Measurements from ENCODE around the gene POLR1A. TPM values are rescaled to one million over a fixed set of nuclear protein-coding genes. Genes with fewer than 3 reads are reported as not detected.

The POLR1A gene
- total and polyA plus RNA-seq, 4 donors = 5.5 to 39.1 (median 9.7) TPM

GRCh38 chr2:85988175-85988913 lies 117.3 kb downstream of the POLR1A start:
- peaks cover 0 to 5% (median 0%) of the 10 kb centered on the region in 5 donors for H3K4me1 ChIP-seq (ENCODE audit: control insufficient read depth in 5 of 5, insufficient read depth in 5 of 5, low read length in 5 of 5)
- H3K36me3 ChIP-seq (ENCODE audit: control insufficient read depth in 4 of 4, insufficient read depth in 4 of 4, low read length in 4 of 4) = no peaks in the 10 kb centered on the region
- no peak overlapping the region for H3K4me3 ChIP-seq
- H3K27me3 ChIP-seq (ENCODE audit: control insufficient read depth in 3 of 3, insufficient read depth in 3 of 3, low read length in 2 of 3) = no peaks in the 10 kb centered on the region
- no peak for TF ChIP-seq CTCF (IDR thresholded peaks at IDR 0.05; ENCODE audit: control extremely low read depth, extremely low read depth)
- ATAC-seq (ENCODE audit: insufficient read depth, low FRiP score) = peak; percentile 43
- peak in 1 of 3 donors; percentile 38 for DNase-seq
- WGBS, 2 donors = 80 to 82% methylated on average over 10 of the region's 10 CpGs
- peak overlapping the region in 1 of 2 donors; percentile 40 for H3K27ac ChIP-seq (ENCODE audit: low read depth in 1 of 2, low read length in 1 of 2)
- H3K9me3 ChIP-seq (ENCODE audit: control insufficient read depth in 4 of 4, insufficient read depth in 3 of 4, low read length in 3 of 4) = no peaks in the 10 kb centered on the region
- no peak overlapping the region for H3K9ac ChIP-seq (ENCODE audit: insufficient read depth in 1 of 2, low read length in 2 of 2)

GRCh38 chr2:85987266-85988174 lies 118.2 kb downstream of the POLR1A start:
- ATAC-seq (ENCODE audit: insufficient read depth, low FRiP score) (no peak), DNase-seq (no peak)
- Histone ChIP-seq H3K9me3 (ENCODE audit: control insufficient read depth in 4 of 4, insufficient read depth in 3 of 4, low read length in 3 of 4) (no peaks in the 10 kb centered on the region), H3K36me3 (ENCODE audit: control insufficient read depth in 4 of 4, insufficient read depth in 4 of 4, low read length in 4 of 4) (no peaks in the 10 kb centered on the region), H3K27ac (ENCODE audit: low read depth in 1 of 2, low read length in 1 of 2) (peak overlapping the region in 1 of 2 donors; percentile 57), H3K9ac (ENCODE audit: insufficient read depth in 1 of 2, low read length in 2 of 2) (no peak overlapping the region), H3K4me1 (ENCODE audit: control insufficient read depth in 5 of 5, insufficient read depth in 5 of 5, low read length in 5 of 5) (peaks cover 0 to 5% (median 0%) of the 10 kb centered on the region in 5 donors), H3K27me3 (ENCODE audit: control insufficient read depth in 3 of 3, insufficient read depth in 3 of 3, low read length in 2 of 3) (no peaks in the 10 kb centered on the region), H3K4me3 (no peak overlapping the region)
- 81 to 92% methylated on average over 6 of the region's 6 CpGs for WGBS, 2 donors
- TF ChIP-seq CTCF (IDR thresholded peaks at IDR 0.05; ENCODE audit: control extremely low read depth, extremely low read depth) = no peak

- no peaks in the 10 kb centered on the region for H3K36me3 ChIP-seq (ENCODE audit: control insufficient read depth in 4 of 4, insufficient read depth in 4 of 4, low read length in 4 of 4)
These were observed 119.6 kb downstream of the POLR1A start for GRCh38 chr2:85986121-85986520.

More at GRCh38 chr2:85986121-85986520, 119.6 kb downstream of the POLR1A start:
- DNase-seq (no peak), ATAC-seq (ENCODE audit: insufficient read depth, low FRiP score) (no peak)
- H3K27me3 ChIP-seq (ENCODE audit: control insufficient read depth in 3 of 3, insufficient read depth in 3 of 3, low read length in 2 of 3) = no peaks in the 10 kb centered on the region
- WGBS, 2 donors = 93 to 95% methylated on average over 9 of the region's 9 CpGs
- H3K27ac ChIP-seq (ENCODE audit: low read depth in 1 of 2, low read length in 1 of 2) = no peak overlapping the region
- no peak overlapping the region for H3K4me3 ChIP-seq
- peaks cover 0 to 5% (median 0%) of the 10 kb centered on the region in 5 donors for H3K4me1 ChIP-seq (ENCODE audit: control insufficient read depth in 5 of 5, insufficient read depth in 5 of 5, low read length in 5 of 5)
- no peak for TF ChIP-seq CTCF (IDR thresholded peaks at IDR 0.05; ENCODE audit: control extremely low read depth, extremely low read depth)
- no peak overlapping the region for H3K9ac ChIP-seq (ENCODE audit: insufficient read depth in 1 of 2, low read length in 2 of 2)
- H3K9me3 ChIP-seq (ENCODE audit: control insufficient read depth in 4 of 4, insufficient read depth in 3 of 4, low read length in 3 of 4) = no peaks in the 10 kb centered on the region

Data from lung (tissue), 12 donors.